ENCODE data around the gene EFCAB8.

DNA sequence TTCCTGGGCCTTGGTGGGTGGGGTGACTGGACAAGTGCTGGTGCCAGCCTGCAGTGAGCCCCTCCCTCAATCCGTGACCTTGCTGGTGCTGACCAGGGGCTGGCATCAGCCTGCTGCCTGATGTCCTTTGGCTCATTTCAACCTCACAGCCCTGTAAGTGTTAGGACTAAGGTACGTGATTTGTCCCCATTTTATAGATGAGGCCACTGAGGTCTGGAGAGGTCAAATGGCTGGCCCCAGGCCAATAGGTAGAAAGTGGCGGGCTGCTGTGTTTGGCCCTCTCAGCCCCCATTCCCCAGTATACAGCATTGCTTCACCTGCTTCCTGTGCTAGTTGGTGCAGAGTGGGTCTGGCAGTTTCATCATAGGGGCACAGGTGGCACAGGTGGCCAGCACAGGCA lies 20.1 kb downstream of the EFCAB8 start:
- TF ChIP-seq, protein P1, sequence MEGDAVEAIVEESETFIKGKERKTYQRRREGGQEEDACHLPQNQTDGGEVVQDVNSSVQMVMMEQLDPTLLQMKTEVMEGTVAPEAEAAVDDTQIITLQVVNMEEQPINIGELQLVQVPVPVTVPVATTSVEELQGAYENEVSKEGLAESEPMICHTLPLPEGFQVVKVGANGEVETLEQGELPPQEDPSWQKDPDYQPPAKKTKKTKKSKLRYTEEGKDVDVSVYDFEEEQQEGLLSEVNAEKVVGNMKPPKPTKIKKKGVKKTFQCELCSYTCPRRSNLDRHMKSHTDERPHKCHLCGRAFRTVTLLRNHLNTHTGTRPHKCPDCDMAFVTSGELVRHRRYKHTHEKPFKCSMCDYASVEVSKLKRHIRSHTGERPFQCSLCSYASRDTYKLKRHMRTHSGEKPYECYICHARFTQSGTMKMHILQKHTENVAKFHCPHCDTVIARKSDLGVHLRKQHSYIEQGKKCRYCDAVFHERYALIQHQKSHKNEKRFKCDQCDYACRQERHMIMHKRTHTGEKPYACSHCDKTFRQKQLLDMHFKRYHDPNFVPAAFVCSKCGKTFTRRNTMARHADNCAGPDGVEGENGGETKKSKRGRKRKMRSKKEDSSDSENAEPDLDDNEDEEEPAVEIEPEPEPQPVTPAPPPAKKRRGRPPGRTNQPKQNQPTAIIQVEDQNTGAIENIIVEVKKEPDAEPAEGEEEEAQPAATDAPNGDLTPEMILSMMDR (IDR thresholded peaks at IDR 0.05; ENCODE audit: low read depth, low read length, poor library complexity, severe bottlenecking), result no peak
- TF ChIP-seq EZH2phosphoT487 (IDR thresholded peaks at IDR 0.05; ENCODE audit: borderline replicate concordance, low read length), result no peak
